Kidney epithelial cell (primary cell): Measurements from ENCODE around the gene TTC12. TPM values are rescaled to one million over a fixed set of nuclear protein-coding genes. Genes with fewer than 3 reads are reported as not detected.

ENCODE experiments used
- DNase-seq: peaks from one replicate; pipeline ENCODE4 v3.0.0-alpha.2; 2010; ENCODE audit warnings: low read depth
- H3K27me3 ChIP-seq: 2 replicates; pipeline ENCODE4 v1.6.0; 2011; ENCODE audit warnings: low read length; ENCODE audit not compliant: control insufficient read depth, insufficient read depth
- H3K36me3 ChIP-seq: 2 replicates; pipeline ENCODE4 v1.5.1; 2011; ENCODE audit warnings: low read length; ENCODE audit not compliant: control insufficient read depth, insufficient read depth
- H3K4me3 ChIP-seq: 2 replicates; pipeline ENCODE4 v1.5.1; 2011; ENCODE audit warnings: low read depth, mild to moderate bottlenecking, control low read depth, low read length
- CTCF ChIP-seq: IDR thresholded peaks from 2 replicates; pipeline ENCODE4 v1.5.1; 2011; ENCODE audit warnings: mild to moderate bottlenecking, moderate library complexity, low read length, control low read depth, inconsistent platforms; ENCODE audit not compliant: insufficient read depth, poor library complexity, severe bottlenecking
- total RNA-seq: library from RNA; depleted of rRNA; stranded (reverse); fragments of >200 nt; gene quantifications from 2 replicates; pipeline ENCODE4 v1.2.3, GENCODE V29; 2015

Gene TTC12
- total RNA-seq, 1 donor from 2014 or later, result 17.1 TPM

- DNase-seq, result no peak
- Histone ChIP-seq H3K36me3 (no peaks in the 10 kb centered on the region), H3K4me3 (no peak overlapping the region), H3K27me3 (no peaks in the 10 kb centered on the region)
- no peak for TF ChIP-seq CTCF
Observed at GRCh38 chr11:113378692-113379091, 64.3 kb downstream of the TTC12 start.

- no peak for DNase-seq
- TF ChIP-seq CTCF, result no peak
- H3K4me3 ChIP-seq, result no peak overlapping the region
- no peaks in the 10 kb centered on the region for H3K27me3 ChIP-seq
- H3K36me3 ChIP-seq, result no peaks in the 10 kb centered on the region
Observed at GRCh38 chr11:113382121-113382520, 67.7 kb downstream of the TTC12 start.

- H3K27me3 ChIP-seq, result peaks cover 15% of the 10 kb centered on the region
- H3K36me3 ChIP-seq, result no peaks in the 10 kb centered on the region
- no peak for TF ChIP-seq CTCF
- H3K4me3 ChIP-seq, result no peak overlapping the region
- DNase-seq, result peak; percentile 82
Observed at GRCh38 chr11:113384551-113384950, 70.2 kb downstream of the TTC12 start.

- DNase-seq, result no peak
- no peak for TF ChIP-seq CTCF
- no peaks in the 10 kb centered on the region for H3K36me3 ChIP-seq
- H3K27me3 ChIP-seq, result peaks cover 15% of the 10 kb centered on the region
- H3K4me3 ChIP-seq, result no peak overlapping the region
Observed at GRCh38 chr11:113385749-113386148, 71.4 kb downstream of the TTC12 start.

GRCh38 chr11:113386866-113387265 lies 72.5 kb downstream of the TTC12 start:
- TF ChIP-seq CTCF, result no peak
- no peaks in the 10 kb centered on the region for H3K36me3 ChIP-seq
- H3K27me3 ChIP-seq, result peaks cover 17% of the 10 kb centered on the region

GRCh38 chr11:113387605-113388211 lies 73.3 kb downstream of the TTC12 start, which contains the start of gene ANKK1:
ANKK1 (plus strand) TSS chr11:113387779; CDS start chr11:113387885, 106 bp downstream.
- DNase-seq, result no peak
- peak; percentile 67 for TF ChIP-seq CTCF
- peaks cover 17% of the 10 kb centered on the region for H3K27me3 ChIP-seq
- no peaks in the 10 kb centered on the region for H3K36me3 ChIP-seq
- peak within 1 kb of the TSS; percentile 16 for H3K4me3 ChIP-seq

More at GRCh38 chr11:113386866-113387265, 72.5 kb downstream of the TTC12 start:
- H3K4me3 ChIP-seq, result no peak overlapping the region
- no peak for DNase-seq
